Activated CD8-positive, alpha-beta memory T cell treated with anti-CD3 and anti-CD28 coated beads, Interleukin-2, amount 50 U/mL, for 1 hour (primary cell): ENCODE measurements around the gene STK11.
"Not testable (repeated sequence)": the region's sequence is repeated elsewhere in the genome, so short reads cannot be mapped to it uniquely, and the experiment has no call there.

ENCODE experiments used
- DNase-seq: peaks from one replicate; pipeline ENCODE4 v3.0.0-alpha.2; 2020; ENCODE audit errors: extremely low read depth

Gene STK11

DNA sequence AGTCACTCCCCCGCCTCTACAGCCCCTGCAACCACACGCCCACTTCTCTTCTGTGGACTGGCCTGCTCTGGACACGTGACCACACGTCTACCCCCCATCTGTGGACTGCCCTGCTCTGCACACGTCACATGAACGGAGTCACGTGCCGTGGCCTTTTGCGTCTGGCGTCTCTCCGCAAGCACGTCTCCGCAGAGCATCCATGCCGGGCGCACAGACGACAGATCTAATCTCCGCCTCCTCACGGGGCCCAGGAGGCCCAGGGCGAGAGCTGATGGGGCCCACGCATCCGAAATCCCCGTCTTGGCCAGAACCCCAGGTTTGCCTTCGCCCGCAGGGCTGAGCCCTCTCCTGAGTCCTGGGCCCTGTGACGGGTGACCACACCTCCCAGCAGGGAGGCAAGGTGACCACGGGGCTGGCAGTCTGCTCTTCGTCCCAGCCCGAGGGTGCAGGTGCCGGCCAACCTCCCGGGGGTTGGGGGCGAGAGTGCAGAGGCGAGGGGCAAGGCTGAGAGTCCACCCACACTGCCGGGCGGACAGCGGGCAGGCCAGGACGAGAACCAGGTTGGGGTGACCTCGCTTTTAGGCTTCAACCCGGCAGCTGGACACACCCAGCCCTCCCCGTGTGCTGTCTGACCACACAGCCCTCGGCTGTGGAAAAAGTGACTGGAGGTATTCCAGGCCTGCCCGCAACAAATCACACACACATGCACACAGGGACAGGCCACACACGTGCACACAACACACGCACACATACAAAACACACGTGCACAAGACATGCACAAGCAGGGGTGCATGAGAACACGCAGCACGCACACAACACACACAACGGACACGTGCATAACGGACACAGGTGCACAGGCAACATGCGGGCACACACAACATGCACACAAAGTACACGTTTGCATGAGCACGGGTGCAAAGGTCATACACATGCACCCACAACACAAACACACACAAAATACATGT is 35.4 kb upstream of the STK11 start:
- no peak for DNase-seq

DNA sequence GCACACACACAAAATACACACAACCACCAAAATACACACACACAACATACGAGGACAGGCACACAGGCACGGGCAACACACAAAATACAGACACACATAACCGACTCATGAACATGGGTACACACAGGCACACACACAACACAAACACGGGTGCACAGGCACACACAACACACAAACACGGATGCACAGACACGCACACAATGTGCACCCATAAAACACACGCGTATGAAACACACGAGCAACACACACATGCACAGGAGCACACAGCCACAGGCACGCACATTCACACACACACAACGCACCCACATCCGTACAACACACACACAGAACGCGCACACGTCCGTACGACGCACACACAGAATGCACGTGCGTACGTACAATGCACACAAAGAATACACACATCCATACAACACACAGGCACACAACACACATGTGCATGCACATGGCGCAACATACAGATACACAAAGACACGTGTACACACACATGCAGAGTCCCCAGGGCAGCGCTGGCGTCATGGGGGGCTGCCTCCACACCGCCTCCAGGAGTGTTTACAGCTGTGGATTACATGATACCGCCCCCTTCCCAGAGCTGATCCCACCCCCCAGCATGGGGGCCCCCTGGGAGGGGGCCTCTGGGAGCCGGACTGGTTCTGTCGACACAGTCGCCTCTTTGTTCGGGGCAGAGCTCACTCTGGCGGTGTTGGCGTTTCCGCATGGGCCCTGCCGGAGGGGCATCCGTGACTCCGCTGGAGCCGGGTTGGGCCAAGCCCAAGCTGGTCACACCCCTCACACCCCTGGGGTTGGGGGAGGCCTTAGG is 34.4 kb upstream of the STK11 start:
- DNase-seq = no peak

DNA sequence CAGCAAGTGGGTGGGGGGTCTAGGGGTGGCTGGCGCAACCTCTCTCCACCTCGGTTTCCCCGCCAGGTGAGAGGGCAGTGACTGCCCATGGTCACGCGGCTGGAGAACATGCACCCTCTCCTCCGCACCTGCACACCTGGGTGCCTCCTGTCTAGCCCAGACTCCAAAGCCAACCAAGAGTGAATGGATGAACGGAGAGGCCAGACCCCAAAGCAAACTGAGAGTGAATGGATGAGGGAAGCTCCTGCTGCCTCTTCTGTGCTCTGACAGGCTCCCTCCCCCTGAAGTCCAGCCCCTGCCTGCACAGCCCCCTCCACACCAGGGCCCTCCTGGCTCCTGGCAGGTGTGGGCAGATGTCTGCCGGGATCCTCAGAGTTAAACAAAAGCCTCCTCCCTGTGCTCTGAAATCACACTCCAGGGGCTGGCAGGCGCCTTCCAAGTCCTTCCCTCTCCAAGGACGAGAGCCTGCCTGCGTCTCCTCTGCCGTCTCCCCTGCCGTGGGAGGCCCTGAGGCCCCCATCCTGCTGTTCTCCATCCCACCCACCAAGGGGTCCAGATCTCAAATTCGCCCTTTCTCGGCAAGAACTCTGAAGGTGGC is 33.7 kb upstream of the STK11 start:
- DNase-seq = no peak

DNA sequence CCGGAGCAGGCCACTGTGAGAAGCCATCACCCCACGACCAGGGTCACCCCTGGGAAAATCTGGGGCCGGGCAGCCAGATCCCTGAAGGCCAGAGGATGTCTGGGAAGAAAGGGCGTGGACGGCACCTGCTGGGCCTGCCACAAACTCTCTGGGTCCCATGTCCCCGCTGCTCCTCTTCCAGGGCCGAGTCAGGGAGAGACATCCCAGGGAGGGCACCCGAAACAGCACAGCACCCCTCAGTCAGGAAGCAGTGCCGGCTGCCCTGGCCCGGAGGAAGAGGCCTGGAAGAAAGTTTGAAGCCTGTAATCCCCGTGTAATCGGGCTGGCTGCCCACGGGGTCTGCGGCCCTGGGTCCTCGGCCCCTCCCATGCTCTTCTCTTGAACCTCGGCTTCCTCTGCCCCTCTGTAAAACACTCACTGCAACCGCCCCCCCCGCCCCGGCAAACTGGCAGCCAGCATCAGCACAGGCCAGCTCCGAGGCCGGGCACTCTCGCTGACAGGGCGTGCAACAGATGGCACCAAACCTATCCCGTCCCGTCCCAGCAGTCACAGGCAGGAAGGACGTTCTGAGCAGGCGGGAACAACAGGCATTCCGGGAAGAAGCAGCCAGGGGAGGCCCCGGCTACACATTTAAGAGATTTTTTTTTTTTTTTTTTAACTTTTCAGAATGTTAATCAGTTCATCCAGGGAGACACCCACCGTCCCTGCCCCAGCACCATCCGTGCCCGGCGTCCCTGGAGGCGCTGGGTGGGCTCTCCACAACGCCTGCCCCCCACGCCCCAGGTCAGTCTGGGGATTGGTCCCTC is 33.0 kb upstream of the STK11 start:
- DNase-seq = no peak

DNA sequence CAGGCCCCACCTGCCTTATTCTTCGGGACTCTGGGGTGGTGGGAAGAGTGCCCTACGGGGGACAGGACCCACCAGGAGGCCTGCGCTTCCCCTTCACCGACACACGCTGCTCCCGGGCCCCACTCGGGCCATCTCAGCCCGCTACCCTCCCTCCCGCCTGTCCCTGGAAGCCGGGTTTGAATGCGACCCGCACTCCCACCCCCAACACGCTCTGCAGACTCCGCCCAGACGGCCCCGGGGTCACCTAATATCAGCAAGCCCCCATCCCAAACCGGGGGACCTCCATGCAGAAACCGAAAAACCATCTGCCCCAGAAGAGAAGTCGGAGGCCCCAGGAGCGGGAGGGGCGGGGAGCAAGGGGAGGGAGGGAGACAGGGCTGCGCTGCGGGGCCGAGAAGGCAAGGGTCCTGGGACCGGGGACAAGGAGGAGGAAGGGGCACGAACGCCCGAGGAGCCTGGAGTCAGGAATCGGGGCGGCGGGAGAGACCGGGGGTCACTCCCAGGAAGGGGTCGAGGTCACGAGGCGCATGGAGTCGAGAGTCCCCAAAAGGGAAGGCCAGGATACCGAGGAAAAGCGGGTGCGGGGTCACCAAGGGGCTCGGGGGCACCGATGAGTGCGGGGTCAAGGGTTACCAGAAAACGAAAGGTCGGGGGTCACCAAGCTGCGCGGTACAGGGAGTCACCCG is 32.3 kb upstream of the STK11 start:
- no peak for DNase-seq

- DNase-seq = peak; percentile 65
Observed at GRCh38 chr19:1173845-1174809, 31.5 kb upstream of the STK11 start, which contains the start of gene SBNO2. Gene SBNO2, minus strand, starts transcription at chr19:1174268. Its CDS starts 19,992 bp downstream, at chr19:1154276.

- DNase-seq = no peak
Observed at GRCh38 chr19:1177322-1178114, 28.1 kb upstream of the STK11 start.

DNA sequence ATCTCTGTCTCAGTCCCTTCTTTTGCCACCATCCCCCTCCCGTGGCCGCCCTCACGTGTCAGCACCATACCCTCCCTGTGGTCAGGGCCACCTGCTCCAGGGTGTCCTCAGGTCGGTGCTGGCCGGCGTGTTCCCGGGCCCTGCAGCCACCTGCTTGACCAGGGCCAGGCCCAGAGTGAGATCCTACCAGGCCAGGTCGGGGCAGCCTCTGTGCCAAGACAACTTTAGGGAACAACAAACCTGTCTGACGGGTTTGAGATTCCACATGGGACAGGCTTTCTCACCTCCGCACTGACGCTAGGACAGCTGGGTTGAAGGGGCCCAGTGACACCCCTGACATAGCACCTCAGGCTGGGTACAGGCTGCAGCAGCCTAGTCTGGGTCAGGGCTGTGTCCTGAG is 24.0 kb upstream of the STK11 start:
- DNase-seq = no peak

DNA sequence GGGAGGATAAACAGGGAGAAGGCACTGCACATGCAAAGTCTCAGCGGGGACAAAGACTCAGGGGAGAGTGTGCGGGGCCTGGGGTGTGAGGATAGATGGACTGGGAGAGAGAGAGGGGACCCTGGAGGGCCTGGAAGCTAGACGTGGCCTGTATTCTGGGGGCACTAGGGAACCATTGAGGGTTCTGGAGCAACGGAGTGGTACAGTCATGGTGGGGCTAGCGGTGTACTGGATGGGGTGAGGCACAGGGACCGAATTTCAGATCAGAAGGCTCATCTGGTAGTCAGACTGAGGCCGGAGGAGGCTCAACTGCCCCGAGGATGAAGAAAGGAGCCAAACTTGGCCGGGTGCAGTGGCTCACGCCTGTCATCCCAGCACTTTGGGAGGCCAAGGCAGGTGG is 23.5 kb upstream of the STK11 start:
- no peak for DNase-seq

- no peak for DNase-seq
Observed at GRCh38 chr19:1182727-1183126, 22.9 kb upstream of the STK11 start.

- DNase-seq = no peak
Observed at GRCh38 chr19:1183543-1184172, 21.9 kb upstream of the STK11 start.

DNA sequence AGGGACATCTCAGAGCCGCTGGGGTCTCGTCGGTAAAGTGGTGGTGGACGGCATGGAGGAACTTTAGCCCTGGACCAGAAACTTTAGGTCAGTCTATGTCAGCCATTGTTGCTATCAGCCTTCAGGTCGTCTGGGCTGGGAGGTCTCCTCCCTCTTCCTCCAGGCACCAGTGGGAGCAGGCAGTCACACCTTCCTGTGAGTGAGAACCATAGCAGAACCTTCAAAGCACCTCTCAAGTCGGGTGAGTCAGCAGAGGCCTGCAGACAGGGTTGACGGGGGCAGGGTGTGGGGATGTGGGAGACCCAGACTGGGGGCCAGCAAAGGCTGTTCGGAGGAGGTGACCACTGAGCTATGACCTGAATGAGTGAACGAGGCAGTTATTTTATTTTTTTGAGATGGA is 16.2 kb upstream of the STK11 start:
- DNase-seq = no peak

DNA sequence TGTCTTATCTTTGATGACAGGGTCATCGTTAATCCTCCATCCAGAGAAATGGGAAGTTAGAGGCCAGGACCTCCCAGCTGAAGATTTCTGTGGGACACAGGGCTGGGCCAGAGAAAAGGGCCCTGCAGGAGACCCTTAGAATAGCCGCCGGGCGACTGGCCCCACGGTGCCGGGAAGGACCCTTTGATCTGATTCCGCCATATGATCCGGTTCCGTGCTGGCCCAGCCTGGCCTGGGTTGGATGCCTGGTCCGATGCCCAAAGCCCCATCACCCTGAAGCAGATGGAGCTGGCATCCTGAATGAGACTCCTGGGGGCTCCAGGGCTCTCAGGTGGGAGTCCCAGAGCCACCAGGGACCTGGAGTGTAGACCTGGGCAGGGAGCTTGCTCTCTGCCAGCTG is 6.0 kb upstream of the STK11 start:
- DNase-seq = no peak

DNA sequence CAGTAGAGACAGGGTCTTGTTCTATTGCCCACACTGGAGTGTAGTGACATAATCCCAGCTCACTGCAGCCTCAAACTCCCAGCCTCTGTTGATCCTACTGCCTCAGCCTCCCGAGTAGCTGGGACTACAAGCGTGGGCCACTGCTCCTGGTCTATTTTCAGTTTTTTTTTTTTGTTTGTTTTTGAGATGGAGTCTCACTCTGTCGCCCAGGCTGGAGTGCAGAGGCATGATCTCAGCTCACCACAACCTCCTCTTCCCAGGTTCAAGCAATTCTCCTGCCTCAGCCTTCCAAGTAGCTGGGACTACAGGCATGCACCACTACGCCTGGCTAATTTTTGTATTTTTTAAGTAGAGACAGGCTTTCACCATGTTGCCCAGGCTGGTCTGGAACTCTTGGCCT is 5.0 kb upstream of the STK11 start:
- not testable (repeated sequence) for DNase-seq

- no peak for DNase-seq
Observed at GRCh38 chr19:1206150-1206863, 729 bp downstream of the STK11 start.

- no peak for DNase-seq
Observed at GRCh38 chr19:1206864-1207450, 1.4 kb downstream of the STK11 start.

GRCh38 chr19:1208830-1209229 is 3.3 kb downstream of the STK11 start:
- DNase-seq = not testable (repeated sequence)

GRCh38 chr19:1210227-1210538 is 4.6 kb downstream of the STK11 start:
- DNase-seq = no peak
